ENCODE measurements around the gene HOOK1.
"Not testable (repeated sequence)": the region's sequence is repeated elsewhere in the genome, so short reads cannot be mapped to it uniquely, and the experiment has no call there.

HOOK1 gene

DNA sequence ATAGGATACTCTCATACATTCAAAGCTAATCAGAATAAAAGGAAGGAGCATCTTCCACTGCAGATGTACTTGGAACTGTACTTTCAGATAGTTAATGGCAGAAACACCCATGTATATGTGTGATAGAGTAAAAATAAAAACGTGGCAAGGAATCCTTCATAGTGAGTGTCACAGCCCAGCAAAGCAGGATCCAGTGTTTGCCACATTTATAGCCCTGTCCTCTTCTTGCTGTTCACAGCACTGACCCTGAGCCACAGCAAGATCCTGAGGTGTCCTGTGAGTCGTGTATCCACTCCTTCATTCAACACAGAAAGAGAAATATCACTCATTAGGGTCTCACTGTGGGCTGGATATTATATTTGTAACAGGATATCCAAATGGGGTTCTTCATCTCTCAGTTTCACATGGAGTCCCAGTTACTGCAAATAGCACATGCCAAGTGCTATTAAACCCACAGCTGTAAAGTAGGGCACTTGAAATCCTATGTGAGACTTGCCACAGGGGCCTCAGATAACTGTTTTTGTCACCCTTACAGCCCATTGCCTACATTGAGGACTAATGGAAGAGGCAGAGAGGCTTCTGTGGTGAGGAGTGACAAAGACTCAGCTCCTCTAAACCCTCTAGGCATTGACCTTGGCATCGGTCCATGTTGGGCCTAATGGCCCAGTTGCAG is 70.5 kb downstream of the HOOK1 start:
- no peak for DNase-seq (ENCODE audit: low read depth in 2 of 2)

DNA sequence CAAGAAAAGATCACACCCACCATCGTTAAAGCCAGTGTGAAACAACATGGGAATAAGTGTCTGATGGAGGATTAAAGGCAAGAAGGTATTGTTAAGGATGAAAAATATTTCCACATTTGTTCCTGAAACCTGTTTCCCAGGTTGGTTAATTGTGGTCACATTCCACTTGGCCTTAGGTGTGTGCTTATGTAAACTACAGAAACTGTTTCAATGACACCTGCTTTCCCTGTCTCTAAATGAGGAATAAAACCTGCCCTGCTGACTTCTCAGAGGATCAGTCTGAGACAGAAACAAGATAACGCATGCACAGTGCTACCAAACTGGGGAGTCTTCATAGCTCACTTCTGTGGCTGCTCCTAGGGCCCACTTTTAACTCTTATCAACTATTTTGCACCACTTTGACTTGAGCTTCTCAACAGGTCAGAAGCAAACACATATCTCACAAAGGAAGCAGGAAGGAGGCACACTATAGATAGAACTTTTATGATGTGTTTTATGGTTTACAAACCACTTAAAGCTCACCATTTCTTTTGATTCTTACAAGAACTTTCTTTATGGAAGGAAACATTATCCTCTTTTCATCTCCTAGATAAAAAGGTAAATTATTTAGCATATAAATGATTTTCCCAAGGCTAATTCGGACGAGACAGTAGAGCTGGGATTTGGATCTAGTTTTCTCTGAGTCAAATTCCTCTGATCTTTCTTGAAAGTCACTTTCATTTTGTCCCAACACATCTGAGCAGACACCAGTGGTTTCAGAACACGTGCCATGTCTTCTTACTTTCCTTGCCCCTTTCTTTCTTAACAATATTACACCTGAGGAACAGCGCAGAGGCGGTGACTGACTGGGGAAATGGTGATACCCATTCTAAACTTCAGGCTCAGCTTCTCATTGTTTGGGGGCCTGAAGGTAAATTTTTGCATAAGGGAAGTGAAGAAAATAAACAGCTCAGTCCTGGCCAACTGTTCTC is 78.4 kb downstream of the HOOK1 start:
- DNase-seq (ENCODE audit: low read depth in 2 of 2) = no peak

DNA sequence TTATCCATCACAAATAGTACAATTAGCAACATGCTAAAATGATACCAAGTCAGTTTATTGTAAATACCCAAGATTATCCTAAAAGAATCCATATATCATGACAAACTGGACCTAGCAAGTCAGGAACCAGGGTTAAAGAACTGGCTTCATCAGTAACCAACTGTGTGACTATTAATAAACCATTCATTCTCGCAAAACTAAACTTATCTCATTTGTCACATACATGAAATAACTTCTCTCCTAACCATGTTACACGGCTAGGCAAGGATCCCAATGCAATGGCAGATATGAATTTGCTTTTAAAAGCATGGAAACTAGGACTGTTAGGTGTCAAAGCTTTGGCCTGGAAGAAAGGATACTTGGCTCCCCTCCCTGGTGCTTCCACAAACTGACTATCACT is 82.4 kb downstream of the HOOK1 start:
- no peak for DNase-seq (ENCODE audit: low read depth in 2 of 2)

GRCh38 chr1:59898927-59899326 is 84.2 kb downstream of the HOOK1 start:
- DNase-seq (ENCODE audit: low read depth in 2 of 2) = no peak

DNA sequence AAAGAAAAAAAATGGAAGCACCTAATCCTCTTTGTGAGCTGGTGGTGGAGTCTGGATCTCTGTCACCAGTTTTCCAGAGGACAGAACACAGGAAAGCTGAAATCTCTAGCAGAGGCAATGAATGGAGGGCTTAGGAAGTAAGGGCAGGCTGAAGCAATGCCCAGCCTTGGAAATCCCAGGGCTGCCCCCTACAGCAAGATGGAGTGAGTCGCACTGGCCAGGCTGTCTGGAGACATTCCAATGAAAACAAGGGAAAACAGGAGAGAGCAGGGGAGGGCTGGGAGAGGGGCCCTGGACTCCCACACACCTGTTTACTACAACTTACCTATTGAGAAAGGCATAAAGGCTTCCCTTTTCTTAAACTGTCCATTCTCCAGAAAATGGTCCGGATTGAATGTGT is 85.9 kb downstream of the HOOK1 start:
- no peak for DNase-seq (ENCODE audit: low read depth in 2 of 2)

- no peak for DNase-seq (ENCODE audit: low read depth in 2 of 2)
Measured at GRCh38 chr1:59901770-59902388, 87.1 kb downstream of the HOOK1 start.

DNA sequence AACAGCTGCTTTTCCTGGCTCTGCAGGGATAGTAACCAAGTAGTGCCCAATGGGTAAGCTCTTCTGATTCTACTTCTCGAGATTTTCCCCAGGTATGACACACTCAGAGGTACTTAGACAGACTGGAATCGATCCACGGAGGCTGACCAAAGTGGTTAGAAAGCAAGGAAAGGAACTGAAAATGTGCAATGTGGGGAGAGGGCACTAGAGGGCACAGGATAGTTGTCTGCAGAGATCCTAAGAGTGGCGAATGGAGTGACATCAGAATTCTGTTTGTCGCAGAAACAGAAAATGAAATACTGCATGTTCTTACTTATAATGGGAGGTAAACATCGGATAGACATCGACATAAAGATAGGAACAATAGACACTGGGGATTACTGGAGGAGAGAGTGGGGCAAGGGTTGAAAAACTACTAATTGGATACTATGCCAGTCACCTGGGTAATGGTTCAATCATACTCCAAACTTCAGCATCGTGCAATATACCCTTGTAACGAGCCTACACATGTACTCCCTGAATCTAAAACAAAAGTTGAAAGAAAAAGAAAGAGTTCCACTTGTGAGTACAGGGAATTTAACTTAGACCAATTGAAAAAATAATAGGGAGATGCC is 88.5 kb downstream of the HOOK1 start:
- DNase-seq (ENCODE audit: low read depth in 2 of 2) = no peak

DNA sequence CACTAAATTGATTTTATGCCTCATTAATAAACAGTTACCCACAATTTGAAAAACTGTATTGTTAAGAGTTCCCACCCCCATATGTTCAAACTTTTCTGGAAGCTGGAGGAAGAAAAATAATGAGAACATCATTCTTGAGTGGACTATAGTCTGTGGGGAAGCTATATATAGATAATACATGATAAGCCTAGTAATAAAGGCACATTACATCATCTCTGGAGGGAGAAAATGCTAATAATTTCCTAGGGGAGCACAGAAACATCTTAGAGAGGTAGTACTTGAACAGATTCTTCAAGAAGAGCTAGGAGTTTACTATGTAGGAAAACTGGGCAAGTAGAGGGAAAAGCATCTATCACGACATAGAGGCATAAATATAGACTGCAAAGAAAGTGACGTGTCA is 92.2 kb downstream of the HOOK1 start:
- no peak for DNase-seq (ENCODE audit: low read depth in 2 of 2)

- no peak for DNase-seq (ENCODE audit: low read depth in 2 of 2)
Measured at GRCh38 chr1:59908084-59908483, 93.3 kb downstream of the HOOK1 start.

- no peak for DNase-seq (ENCODE audit: low read depth in 2 of 2)
Measured at GRCh38 chr1:59908682-59909081, 93.9 kb downstream of the HOOK1 start.

DNA sequence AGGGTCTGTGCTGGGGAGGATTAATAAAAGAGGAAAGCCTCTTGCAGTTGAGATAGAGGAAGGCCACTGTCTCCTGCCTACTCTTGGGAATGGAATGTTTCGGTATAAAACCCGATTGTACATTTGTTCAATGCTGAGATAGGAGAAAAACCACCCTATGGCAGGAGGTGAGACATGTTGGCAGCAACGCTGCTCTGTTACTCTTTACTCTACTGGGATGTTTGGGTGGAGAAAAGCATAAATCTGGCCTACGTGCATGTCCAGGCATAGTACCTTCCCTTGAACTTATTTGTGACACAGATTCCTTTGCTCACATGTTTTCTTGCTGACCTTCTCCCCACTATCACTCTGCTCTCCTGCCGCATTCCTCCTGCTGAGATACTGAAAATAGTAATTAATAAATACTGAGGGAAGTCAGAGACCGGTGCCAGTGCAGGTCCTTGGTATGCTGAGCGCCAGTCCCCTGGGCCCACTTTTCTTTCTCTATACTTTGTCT is 100.1 kb downstream of the HOOK1 start:
- DNase-seq (ENCODE audit: low read depth in 2 of 2) = not testable (repeated sequence)

GRCh38 chr1:59915516-59915915 is 100.8 kb downstream of the HOOK1 start:
- no peak for DNase-seq (ENCODE audit: low read depth in 2 of 2)

DNA sequence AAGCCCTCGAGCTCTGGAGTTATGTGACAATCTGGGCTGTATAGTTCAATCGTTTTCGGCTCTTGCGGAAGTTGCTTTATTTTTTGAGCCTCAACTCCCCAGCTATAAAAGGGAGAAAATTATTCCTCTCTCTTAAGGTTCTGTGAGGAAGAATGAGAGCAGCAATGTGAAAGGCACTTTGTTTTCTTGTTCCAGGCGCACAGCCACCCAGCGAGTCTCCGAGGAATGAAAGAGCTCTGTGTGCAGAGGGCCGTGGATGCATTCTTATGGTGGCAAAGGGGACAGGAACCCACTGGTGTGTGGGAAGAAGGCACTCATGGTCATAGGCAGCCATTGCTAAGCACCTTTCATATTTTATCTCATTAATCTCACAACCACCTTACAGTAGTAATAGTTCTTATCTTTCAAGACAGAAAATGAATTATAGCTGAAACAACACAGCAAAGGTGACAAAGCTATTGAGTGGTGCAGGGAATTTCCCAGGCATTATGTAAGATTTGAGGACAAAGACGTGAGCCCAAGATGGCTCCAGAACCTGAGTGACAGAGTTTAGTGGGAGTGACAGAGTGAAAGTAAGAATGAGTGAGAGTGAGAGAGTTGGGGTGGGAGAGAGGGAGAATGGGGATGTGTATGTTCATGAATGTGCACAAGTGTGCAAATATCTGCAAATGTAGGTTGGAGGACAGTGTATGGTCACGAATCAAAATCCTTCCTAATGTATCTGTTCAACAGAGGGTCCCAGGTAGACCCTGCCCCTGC is 102.5 kb downstream of the HOOK1 start:
- DNase-seq (ENCODE audit: low read depth in 2 of 2) = no peak

GRCh38 chr1:59917785-59918180 is 103.0 kb downstream of the HOOK1 start:
- no peak for DNase-seq (ENCODE audit: low read depth in 2 of 2)

GRCh38 chr1:59919746-59920145 is 105.0 kb downstream of the HOOK1 start:
- no peak for DNase-seq (ENCODE audit: low read depth in 2 of 2)

DNA sequence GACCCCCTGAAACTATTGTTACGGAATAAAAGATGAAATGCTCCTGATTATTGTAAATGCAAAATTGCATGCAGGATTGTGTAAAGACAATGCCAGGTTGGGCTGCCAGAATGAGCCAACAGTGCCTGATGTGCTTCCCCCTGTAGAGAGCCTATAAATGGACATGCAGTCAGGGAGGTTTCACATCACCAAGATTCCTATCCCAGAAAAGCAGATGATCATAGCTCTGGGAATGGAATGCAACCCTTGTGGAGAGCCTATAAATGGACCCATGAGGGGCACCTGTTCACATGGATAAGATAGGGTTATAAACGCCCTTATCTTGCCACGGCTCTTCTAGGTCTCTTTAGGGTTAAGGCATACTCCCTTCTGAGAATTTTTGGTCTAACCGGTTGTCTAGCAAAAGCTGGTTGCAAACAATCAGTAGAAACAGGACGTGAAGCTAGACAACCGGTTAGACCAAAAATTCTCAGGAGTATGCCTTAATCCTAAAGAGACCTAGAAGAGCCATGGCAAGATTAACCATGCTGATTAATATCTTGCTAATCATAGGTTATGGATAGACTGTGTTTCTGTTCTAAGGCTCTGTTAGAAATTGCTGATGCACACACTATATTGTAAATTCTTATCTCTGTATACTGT is 106.6 kb downstream of the HOOK1 start:
- DNase-seq (ENCODE audit: low read depth in 2 of 2) = not testable (repeated sequence)

DNA sequence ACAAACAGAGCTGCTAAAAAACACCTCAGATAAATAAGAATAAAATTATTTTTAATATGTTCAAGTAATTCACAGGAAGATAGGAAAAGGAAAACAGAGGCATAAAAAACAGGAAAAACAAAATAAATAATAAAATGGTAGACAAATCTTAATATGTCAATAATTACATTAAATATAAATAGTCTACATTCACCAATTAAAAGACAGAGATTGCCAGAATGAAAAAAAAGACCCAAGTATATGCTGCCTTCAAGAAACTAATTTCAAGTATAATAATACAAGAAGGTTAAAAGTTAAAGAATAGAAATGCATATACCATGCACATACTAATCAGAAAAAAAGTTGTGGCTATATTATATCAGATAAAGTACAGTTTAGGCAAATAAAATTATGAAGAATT is 109.9 kb downstream of the HOOK1 start:
- no peak for DNase-seq (ENCODE audit: low read depth in 2 of 2)

Data from stimulated activated CD4-positive, alpha-beta T cell treated with anti-CD3 and anti-CD28 coated beads, Interleukin-15, amount 100 ng/mL, for 48 hours (primary cell).